OCI-LY3 (cell line): ENCODE measurements around the gene DNAJC24.

Experiments
- CTCF ChIP-seq: fragments of 200-600, 300-600 bp; sonication (generic); IDR thresholded peaks from 2 replicates; pipeline ENCODE4 v1.5.1; 2014; ENCODE audit warnings: antibody characterized with exemption, low read length, low read depth
- EZH2phosphoT487 ChIP-seq: fragments of 200-600 bp; shearing (Covaris generic); IDR thresholded peaks from 2 replicates; pipeline ENCODE4 v1.6.1; 2018; ENCODE audit warnings: antibody characterized with exemption, mixed run types, low read depth

GRCh38 chr11:31412946-31413345 is 43.3 kb downstream of the DNAJC24 start:
- TF ChIP-seq CTCF (no peak), EZH2phosphoT487 (no peak)
